ENCODE results near the gene SLC8A3.

SLC8A3 gene

GRCh38 chr14:70152704-70153103, 36.0 kb downstream of the SLC8A3 start:
- no peak overlapping the region for H4K91ac ChIP-seq (ENCODE audit: low read depth, low read length)
- H3K4ac ChIP-seq (ENCODE audit: low read depth, low read length) = no peak overlapping the region
- H3K9me3 ChIP-seq (ENCODE audit: insufficient read depth, low read depth, low read length) = peaks cover 3% of the 10 kb centered on the region
- no peak overlapping the region for H3K18ac ChIP-seq (ENCODE audit: low read length)
- no peak overlapping the region for H3K4me3 ChIP-seq (ENCODE audit: low read depth, low read length)
- no peak overlapping the region for H3K4me2 ChIP-seq (ENCODE audit: low read length)
- WGBS (ENCODE audit: extremely low coverage, insufficient coverage, insufficient read length) = no CpG with 5 or more reads among the region's 4 CpGs
- H3K27ac ChIP-seq (ENCODE audit: low read depth, low read length) = no peak overlapping the region
- H3K23ac ChIP-seq (ENCODE audit: low read length) = no peak overlapping the region
- no peak overlapping the region for H4K8ac ChIP-seq (ENCODE audit: low read depth, low read length)
- no peaks in the 10 kb centered on the region for H3K79me1 ChIP-seq (ENCODE audit: low read length)
- H2BK5ac ChIP-seq (ENCODE audit: low read depth, low read length, poor library complexity) = no peak overlapping the region
- no peak for DNase-seq
- H2BK120ac ChIP-seq (ENCODE audit: insufficient read depth, low read length, poor library complexity) = no peak overlapping the region
- H2AFZ ChIP-seq (ENCODE audit: insufficient read depth, low read length, poor library complexity) = no peak overlapping the region
- H3K36me3 ChIP-seq (ENCODE audit: control insufficient read depth in 1 of 2, insufficient read depth in 2 of 2, low read length in 2 of 2) = no peaks in the 10 kb centered on the region
- H3K4me1 ChIP-seq (ENCODE audit: control insufficient read depth in 1 of 2, insufficient read depth in 2 of 2, low read length in 2 of 2) = no peaks in the 10 kb centered on the region
- no peak overlapping the region for H2AK5ac ChIP-seq (ENCODE audit: low read length)
- no peak overlapping the region for H4K12ac ChIP-seq (ENCODE audit: low read depth, low read length)
- H3K14ac ChIP-seq (ENCODE audit: low read length) = no peak overlapping the region
- H3K79me2 ChIP-seq (ENCODE audit: control insufficient read depth, insufficient read depth, low read length, poor library complexity) = no peaks in the 10 kb centered on the region
- H2BK12ac ChIP-seq (ENCODE audit: low read length) = no peak overlapping the region
- H3K27me3 ChIP-seq (ENCODE audit: insufficient read depth, low read length) = no peaks in the 10 kb centered on the region
- H3K9ac ChIP-seq (ENCODE audit: low read length) = no peak overlapping the region

DNA sequence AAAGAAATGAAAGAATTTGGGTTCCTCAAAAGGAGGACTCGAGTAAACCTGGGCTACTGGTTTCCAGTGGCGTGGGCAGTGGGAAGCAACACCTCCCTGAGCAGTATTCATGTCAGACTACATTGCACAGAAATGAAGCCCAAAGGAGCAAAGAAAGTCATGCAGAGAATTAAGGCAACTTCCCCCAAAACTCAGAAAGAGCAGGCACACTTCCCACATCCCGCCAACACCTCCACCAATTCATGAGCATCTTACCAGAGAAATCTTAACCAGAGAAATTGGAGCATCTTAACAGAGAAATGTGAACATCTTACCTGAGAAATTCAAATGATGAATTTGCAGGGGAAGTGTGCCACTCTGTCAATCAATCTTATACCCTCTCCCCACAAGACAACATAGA, 36.7 kb downstream of the SLC8A3 start:
- no peak overlapping the region for H2BK120ac ChIP-seq (ENCODE audit: insufficient read depth, low read length, poor library complexity)
- no peak overlapping the region for H4K91ac ChIP-seq (ENCODE audit: low read depth, low read length)
- H4K12ac ChIP-seq (ENCODE audit: low read depth, low read length) = no peak overlapping the region
- H3K9me3 ChIP-seq (ENCODE audit: insufficient read depth, low read depth, low read length) = peaks cover 3% of the 10 kb centered on the region
- no peaks in the 10 kb centered on the region for H3K27me3 ChIP-seq (ENCODE audit: insufficient read depth, low read length)
- no peak overlapping the region for H3K18ac ChIP-seq (ENCODE audit: low read length)
- no peak overlapping the region for H3K9ac ChIP-seq (ENCODE audit: low read length)
- no peaks in the 10 kb centered on the region for H3K79me1 ChIP-seq (ENCODE audit: low read length)
- WGBS (ENCODE audit: extremely low coverage, insufficient coverage, insufficient read length) = no CpG with 5 or more reads among the region's 3 CpGs
- no peak overlapping the region for H3K14ac ChIP-seq (ENCODE audit: low read length)
- H3K36me3 ChIP-seq (ENCODE audit: control insufficient read depth in 1 of 2, insufficient read depth in 2 of 2, low read length in 2 of 2) = no peaks in the 10 kb centered on the region
- no peak overlapping the region for H3K4ac ChIP-seq (ENCODE audit: low read depth, low read length)
- DNase-seq = no peak
- H3K4me3 ChIP-seq (ENCODE audit: low read depth, low read length) = no peak overlapping the region
- H2AFZ ChIP-seq (ENCODE audit: insufficient read depth, low read length, poor library complexity) = no peak overlapping the region
- no peak overlapping the region for H2BK5ac ChIP-seq (ENCODE audit: low read depth, low read length, poor library complexity)
- H2AK5ac ChIP-seq (ENCODE audit: low read length) = no peak overlapping the region
- no peak overlapping the region for H3K27ac ChIP-seq (ENCODE audit: low read depth, low read length)
- no peaks in the 10 kb centered on the region for H3K4me1 ChIP-seq (ENCODE audit: control insufficient read depth in 1 of 2, insufficient read depth in 2 of 2, low read length in 2 of 2)
- no peak overlapping the region for H2BK12ac ChIP-seq (ENCODE audit: low read length)
- H4K8ac ChIP-seq (ENCODE audit: low read depth, low read length) = no peak overlapping the region
- H3K23ac ChIP-seq (ENCODE audit: low read length) = no peak overlapping the region
- no peak overlapping the region for H3K4me2 ChIP-seq (ENCODE audit: low read length)
- no peaks in the 10 kb centered on the region for H3K79me2 ChIP-seq (ENCODE audit: control insufficient read depth, insufficient read depth, low read length, poor library complexity)

DNA sequence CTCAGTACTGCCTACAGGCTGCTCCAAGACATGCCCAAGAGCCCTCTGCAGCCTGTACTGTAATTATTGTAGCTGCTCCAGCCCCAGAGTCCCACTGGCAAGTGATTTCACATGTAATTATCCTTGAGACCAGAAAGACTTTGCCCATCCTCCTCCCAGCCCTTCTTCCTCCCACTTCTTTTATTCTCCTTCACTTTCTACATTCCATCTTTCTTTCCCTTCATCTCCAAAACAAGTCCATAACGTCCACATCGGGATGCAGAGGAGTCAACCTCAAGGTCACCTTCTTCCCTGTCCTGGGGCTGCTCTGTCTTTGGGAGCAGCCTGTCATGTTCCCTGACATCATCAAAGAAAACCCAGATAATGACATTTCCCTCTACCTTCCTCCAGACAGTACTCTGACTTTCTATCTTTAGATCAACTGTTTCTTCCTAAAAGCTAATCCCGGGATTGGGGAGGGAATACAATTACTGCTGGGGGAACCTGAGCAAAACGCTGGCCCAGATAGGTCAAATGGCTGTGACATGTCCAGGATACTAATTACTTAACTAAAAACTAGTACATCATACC, 39.1 kb downstream of the SLC8A3 start:
- H2AFZ ChIP-seq (ENCODE audit: insufficient read depth, low read length, poor library complexity) = no peak overlapping the region
- 100% methylated on average over 1 of the region's 4 CpGs for WGBS (ENCODE audit: extremely low coverage, insufficient coverage, insufficient read length)

GRCh38 chr14:70148911-70149595, 39.7 kb downstream of the SLC8A3 start:
- no peak for DNase-seq
- H4K91ac ChIP-seq (ENCODE audit: low read depth, low read length) = no peak overlapping the region
- H3K18ac ChIP-seq (ENCODE audit: low read length) = no peak overlapping the region
- no peak overlapping the region for H3K9ac ChIP-seq (ENCODE audit: low read length)
- H3K4me1 ChIP-seq (ENCODE audit: control insufficient read depth in 1 of 2, insufficient read depth in 2 of 2, low read length in 2 of 2) = no peaks in the 10 kb centered on the region
- H3K27me3 ChIP-seq (ENCODE audit: insufficient read depth, low read length) = no peaks in the 10 kb centered on the region
- H3K79me1 ChIP-seq (ENCODE audit: low read length) = no peaks in the 10 kb centered on the region
- H3K23ac ChIP-seq (ENCODE audit: low read length) = no peak overlapping the region
- H3K27ac ChIP-seq (ENCODE audit: low read depth, low read length) = no peak overlapping the region
- H2BK120ac ChIP-seq (ENCODE audit: insufficient read depth, low read length, poor library complexity) = no peak overlapping the region
- no peak overlapping the region for H3K4me3 ChIP-seq (ENCODE audit: low read depth, low read length)
- H4K8ac ChIP-seq (ENCODE audit: low read depth, low read length) = no peak overlapping the region
- no peak overlapping the region for H3K4ac ChIP-seq (ENCODE audit: low read depth, low read length)
- H3K4me2 ChIP-seq (ENCODE audit: low read length) = no peak overlapping the region
- H2BK5ac ChIP-seq (ENCODE audit: low read depth, low read length, poor library complexity) = no peak overlapping the region
- no CpG with 5 or more reads among the region's 3 CpGs for WGBS (ENCODE audit: extremely low coverage, insufficient coverage, insufficient read length)
- peaks cover 3% of the 10 kb centered on the region for H3K9me3 ChIP-seq (ENCODE audit: insufficient read depth, low read depth, low read length)
- H3K79me2 ChIP-seq (ENCODE audit: control insufficient read depth, insufficient read depth, low read length, poor library complexity) = no peaks in the 10 kb centered on the region
- H3K36me3 ChIP-seq (ENCODE audit: control insufficient read depth in 1 of 2, insufficient read depth in 2 of 2, low read length in 2 of 2) = no peaks in the 10 kb centered on the region
- no peak overlapping the region for H2BK12ac ChIP-seq (ENCODE audit: low read length)
- no peak overlapping the region for H2AK5ac ChIP-seq (ENCODE audit: low read length)
- H3K14ac ChIP-seq (ENCODE audit: low read length) = no peak overlapping the region
- H2AFZ ChIP-seq (ENCODE audit: insufficient read depth, low read length, poor library complexity) = no peak overlapping the region
- H4K12ac ChIP-seq (ENCODE audit: low read depth, low read length) = no peak overlapping the region

More for the DNA sequence above, 39.1 kb downstream of the SLC8A3 start:
- no peak overlapping the region for H2BK5ac ChIP-seq (ENCODE audit: low read depth, low read length, poor library complexity)
- no peak overlapping the region for H2AK5ac ChIP-seq (ENCODE audit: low read length)
- no peak overlapping the region for H3K4me3 ChIP-seq (ENCODE audit: low read depth, low read length)
- no peak overlapping the region for H3K9ac ChIP-seq (ENCODE audit: low read length)
- no peak overlapping the region for H4K8ac ChIP-seq (ENCODE audit: low read depth, low read length)
- H4K12ac ChIP-seq (ENCODE audit: low read depth, low read length) = no peak overlapping the region
- DNase-seq = no peak
- H3K27me3 ChIP-seq (ENCODE audit: insufficient read depth, low read length) = no peaks in the 10 kb centered on the region
- H3K14ac ChIP-seq (ENCODE audit: low read length) = no peak overlapping the region
- no peak overlapping the region for H4K91ac ChIP-seq (ENCODE audit: low read depth, low read length)
- H3K79me1 ChIP-seq (ENCODE audit: low read length) = no peaks in the 10 kb centered on the region
- H2BK120ac ChIP-seq (ENCODE audit: insufficient read depth, low read length, poor library complexity) = no peak overlapping the region
- H2BK12ac ChIP-seq (ENCODE audit: low read length) = no peak overlapping the region
- no peaks in the 10 kb centered on the region for H3K36me3 ChIP-seq (ENCODE audit: control insufficient read depth in 1 of 2, insufficient read depth in 2 of 2, low read length in 2 of 2)
- H3K23ac ChIP-seq (ENCODE audit: low read length) = no peak overlapping the region
- H3K79me2 ChIP-seq (ENCODE audit: control insufficient read depth, insufficient read depth, low read length, poor library complexity) = no peaks in the 10 kb centered on the region
- H3K9me3 ChIP-seq (ENCODE audit: insufficient read depth, low read depth, low read length) = peaks cover 3% of the 10 kb centered on the region
- no peaks in the 10 kb centered on the region for H3K4me1 ChIP-seq (ENCODE audit: control insufficient read depth in 1 of 2, insufficient read depth in 2 of 2, low read length in 2 of 2)
- no peak overlapping the region for H3K4ac ChIP-seq (ENCODE audit: low read depth, low read length)
- H3K4me2 ChIP-seq (ENCODE audit: low read length) = no peak overlapping the region
- no peak overlapping the region for H3K18ac ChIP-seq (ENCODE audit: low read length)
- no peak overlapping the region for H3K27ac ChIP-seq (ENCODE audit: low read depth, low read length)
